Left renal cortex interstitium (tissue), 4 donors: Measurements from ENCODE around the gene GPR6. TPM values are rescaled to one million over a fixed set of nuclear protein-coding genes. Genes with fewer than 3 reads are reported as not detected.

Experiments used
- DNase-seq, 4 donors: peaks; one replicate each; pipeline ENCODE4 v3.0.0-alpha.2; 2013; ENCODE audit warnings: low read depth in 4 of 4, low spot score in 2 of 4, missing footprints in 1 of 4
- polyA plus RNA-seq, 4 donors: library from polyadenylated mRNA; unstranded; fragments of 120-200 nt; gene quantifications; one replicate each; pipeline ENCODE4 v1.2.1, GENCODE V29; 2013; ENCODE audit not compliant: insufficient read length in 4 of 4

Gene GPR6
- not detected for polyA plus RNA-seq

- peak; percentile 65 to 83 (median 69) for DNase-seq
Observed at GRCh38 chr6:109978174-109979032, at the start of gene GPR6. Gene GPR6, plus strand, starts transcription at chr6:109978311. Its CDS starts 802 bp downstream, at chr6:109979113.

- DNase-seq = no peak
Observed at GRCh38 chr6:109934293-109934692, 43.8 kb upstream of the GPR6 start.

GRCh38 chr6:109939654-109940053 is 38.5 kb upstream of the GPR6 start:
- DNase-seq = no peak

- no peak for DNase-seq
Observed at GRCh38 chr6:109944448-109944847, 33.7 kb upstream of the GPR6 start.

- no peak for DNase-seq
Observed at GRCh38 chr6:109945091-109945490, 33.0 kb upstream of the GPR6 start.

GRCh38 chr6:109946979-109947378 is 31.1 kb upstream of the GPR6 start:
- no peak for DNase-seq

GRCh38 chr6:109949281-109950065 is 28.6 kb upstream of the GPR6 start:
- DNase-seq = no peak

- DNase-seq = no peak
Observed at GRCh38 chr6:109955491-109955890, 22.6 kb upstream of the GPR6 start.

- no peak for DNase-seq
Observed at GRCh38 chr6:109958626-109959025, 19.5 kb upstream of the GPR6 start.

GRCh38 chr6:109961611-109962041 is 16.5 kb upstream of the GPR6 start:
- no peak for DNase-seq

GRCh38 chr6:109962271-109962670 is 15.8 kb upstream of the GPR6 start:
- no peak for DNase-seq

- no peak for DNase-seq
Observed at GRCh38 chr6:109963598-109964170, 14.4 kb upstream of the GPR6 start.

- DNase-seq = no peak
Observed at GRCh38 chr6:109964949-109965348, 13.2 kb upstream of the GPR6 start.

- no peak for DNase-seq
Observed at GRCh38 chr6:109966299-109966698, 11.8 kb upstream of the GPR6 start.

GRCh38 chr6:109977791-109978173 is 329 bp upstream of the GPR6 start:
- no peak for DNase-seq

- DNase-seq = no peak
Observed at GRCh38 chr6:109979033-109979921, 1.2 kb downstream of the GPR6 start.

GRCh38 chr6:109984410-109984809 is 6.3 kb downstream of the GPR6 start:
- DNase-seq = no peak

GRCh38 chr6:109987196-109987595 is 9.1 kb downstream of the GPR6 start:
- DNase-seq = no peak

- DNase-seq = no peak
Observed at GRCh38 chr6:109991201-109992101, 13.3 kb downstream of the GPR6 start.
